Endothelial cell of umbilical vein (primary cell): ENCODE data around the gene HDAC9.

Source experiments
- POLR2A ChIP-seq: IDR thresholded peaks from 2 replicates; pipeline ENCODE4 v1.6.1; 2012; ENCODE audit warnings: low read depth, mild to moderate bottlenecking, control low read depth, low read length
- TF ChIP-seq, protein P1 (sequence below), 2 donors: IDR thresholded peaks; 1 replicate in 1 of 2; 2 replicates in 1 of 2; pipeline ENCODE4 v1.5.1; 2011; ENCODE audit warnings: low read length in 2 of 2, mild to moderate bottlenecking in 2 of 2, moderate library complexity in 2 of 2, control low read depth in 1 of 2, inconsistent platforms in 1 of 2, low read depth in 1 of 2; ENCODE audit not compliant: insufficient read depth in 1 of 2; ENCODE audit errors: extremely low read depth in 1 of 2

DNA sequence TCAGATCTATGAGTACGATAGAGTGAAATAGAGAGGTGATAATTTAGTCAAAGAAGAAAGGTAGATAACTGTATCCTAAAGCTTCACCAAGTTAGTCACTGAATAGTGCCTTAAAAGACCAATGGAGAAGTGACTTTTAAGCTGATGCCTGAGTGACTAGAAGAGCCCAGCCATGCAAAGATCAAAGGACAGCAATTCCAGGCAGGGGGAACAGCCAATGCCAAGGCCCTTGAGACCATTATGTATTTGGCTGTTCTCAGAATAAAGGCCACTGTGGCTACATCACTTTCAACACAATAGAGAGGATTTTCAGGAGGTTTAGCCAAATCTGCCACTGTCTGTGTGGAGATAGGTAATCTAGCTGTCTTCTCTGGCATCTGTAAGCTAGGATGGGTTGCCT is 17.8 kb downstream of the HDAC9 start:
- TF ChIP-seq, protein P1, sequence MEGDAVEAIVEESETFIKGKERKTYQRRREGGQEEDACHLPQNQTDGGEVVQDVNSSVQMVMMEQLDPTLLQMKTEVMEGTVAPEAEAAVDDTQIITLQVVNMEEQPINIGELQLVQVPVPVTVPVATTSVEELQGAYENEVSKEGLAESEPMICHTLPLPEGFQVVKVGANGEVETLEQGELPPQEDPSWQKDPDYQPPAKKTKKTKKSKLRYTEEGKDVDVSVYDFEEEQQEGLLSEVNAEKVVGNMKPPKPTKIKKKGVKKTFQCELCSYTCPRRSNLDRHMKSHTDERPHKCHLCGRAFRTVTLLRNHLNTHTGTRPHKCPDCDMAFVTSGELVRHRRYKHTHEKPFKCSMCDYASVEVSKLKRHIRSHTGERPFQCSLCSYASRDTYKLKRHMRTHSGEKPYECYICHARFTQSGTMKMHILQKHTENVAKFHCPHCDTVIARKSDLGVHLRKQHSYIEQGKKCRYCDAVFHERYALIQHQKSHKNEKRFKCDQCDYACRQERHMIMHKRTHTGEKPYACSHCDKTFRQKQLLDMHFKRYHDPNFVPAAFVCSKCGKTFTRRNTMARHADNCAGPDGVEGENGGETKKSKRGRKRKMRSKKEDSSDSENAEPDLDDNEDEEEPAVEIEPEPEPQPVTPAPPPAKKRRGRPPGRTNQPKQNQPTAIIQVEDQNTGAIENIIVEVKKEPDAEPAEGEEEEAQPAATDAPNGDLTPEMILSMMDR (IDR thresholded peaks at IDR 0.05; ENCODE audit: extremely low read depth in 1 of 2, insufficient read depth in 1 of 2, low read depth in 1 of 2, low read length in 2 of 2): no peak
- TF ChIP-seq POLR2A: no peak
